SK-N-SH (cell line): ENCODE data around the gene CDH7.

ENCODE experiments used
- TF ChIP-seq, protein P1 (sequence below): fragments of 200-600 bp; sonication (generic); IDR thresholded peaks from 2 replicates; pipeline ENCODE4 v1.6.1; 2017; ENCODE audit warnings: antibody characterized with exemption, mild to moderate bottlenecking, moderate library complexity
- TF ChIP-seq, protein P2 (sequence below): IDR thresholded peaks from 2 replicates; pipeline ENCODE4 v1.4.0; 2012; ENCODE audit warnings: low read depth, borderline replicate concordance

DNA sequence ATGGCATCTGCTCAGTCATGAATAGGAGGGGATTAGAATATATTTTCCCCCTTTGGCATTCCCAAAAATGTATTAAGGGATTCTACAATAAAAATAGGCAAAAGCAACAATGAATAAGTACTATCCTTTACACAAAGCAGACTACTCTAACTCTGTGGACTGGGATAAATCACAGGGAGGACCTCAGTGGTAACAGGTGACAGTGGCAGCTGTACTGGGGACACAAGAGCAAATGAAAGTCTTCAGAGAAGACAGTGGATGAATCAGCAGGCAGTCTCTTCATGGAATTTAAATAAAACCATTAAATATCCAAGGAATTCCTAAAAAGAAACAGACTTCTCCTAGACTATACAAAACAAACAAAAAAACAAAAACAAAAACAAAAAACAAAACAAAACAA, 4.8 kb downstream of the CDH7 start:
- TF ChIP-seq, protein P1, sequence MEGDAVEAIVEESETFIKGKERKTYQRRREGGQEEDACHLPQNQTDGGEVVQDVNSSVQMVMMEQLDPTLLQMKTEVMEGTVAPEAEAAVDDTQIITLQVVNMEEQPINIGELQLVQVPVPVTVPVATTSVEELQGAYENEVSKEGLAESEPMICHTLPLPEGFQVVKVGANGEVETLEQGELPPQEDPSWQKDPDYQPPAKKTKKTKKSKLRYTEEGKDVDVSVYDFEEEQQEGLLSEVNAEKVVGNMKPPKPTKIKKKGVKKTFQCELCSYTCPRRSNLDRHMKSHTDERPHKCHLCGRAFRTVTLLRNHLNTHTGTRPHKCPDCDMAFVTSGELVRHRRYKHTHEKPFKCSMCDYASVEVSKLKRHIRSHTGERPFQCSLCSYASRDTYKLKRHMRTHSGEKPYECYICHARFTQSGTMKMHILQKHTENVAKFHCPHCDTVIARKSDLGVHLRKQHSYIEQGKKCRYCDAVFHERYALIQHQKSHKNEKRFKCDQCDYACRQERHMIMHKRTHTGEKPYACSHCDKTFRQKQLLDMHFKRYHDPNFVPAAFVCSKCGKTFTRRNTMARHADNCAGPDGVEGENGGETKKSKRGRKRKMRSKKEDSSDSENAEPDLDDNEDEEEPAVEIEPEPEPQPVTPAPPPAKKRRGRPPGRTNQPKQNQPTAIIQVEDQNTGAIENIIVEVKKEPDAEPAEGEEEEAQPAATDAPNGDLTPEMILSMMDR, result no peak
- TF ChIP-seq, protein P2, sequence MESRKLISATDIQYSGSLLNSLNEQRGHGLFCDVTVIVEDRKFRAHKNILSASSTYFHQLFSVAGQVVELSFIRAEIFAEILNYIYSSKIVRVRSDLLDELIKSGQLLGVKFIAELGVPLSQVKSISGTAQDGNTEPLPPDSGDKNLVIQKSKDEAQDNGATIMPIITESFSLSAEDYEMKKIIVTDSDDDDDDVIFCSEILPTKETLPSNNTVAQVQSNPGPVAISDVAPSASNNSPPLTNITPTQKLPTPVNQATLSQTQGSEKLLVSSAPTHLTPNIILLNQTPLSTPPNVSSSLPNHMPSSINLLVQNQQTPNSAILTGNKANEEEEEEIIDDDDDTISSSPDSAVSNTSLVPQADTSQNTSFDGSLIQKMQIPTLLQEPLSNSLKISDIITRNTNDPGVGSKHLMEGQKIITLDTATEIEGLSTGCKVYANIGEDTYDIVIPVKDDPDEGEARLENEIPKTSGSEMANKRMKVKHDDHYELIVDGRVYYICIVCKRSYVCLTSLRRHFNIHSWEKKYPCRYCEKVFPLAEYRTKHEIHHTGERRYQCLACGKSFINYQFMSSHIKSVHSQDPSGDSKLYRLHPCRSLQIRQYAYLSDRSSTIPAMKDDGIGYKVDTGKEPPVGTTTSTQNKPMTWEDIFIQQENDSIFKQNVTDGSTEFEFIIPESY, result no peak
